GM23338 (cell line): ENCODE data around the gene HEPACAM.

Source experiments
- CREB1 ChIP-seq: fragments of 250-450 bp; sonication (Bioruptor Pico); IDR thresholded peaks from 2 replicates; pipeline ENCODE4 v1.5.0; 2020; ENCODE audit warnings: low read depth, mild to moderate bottlenecking, moderate library complexity
- CTCF ChIP-seq, 2 experiments: fragments of 200-600 bp in 1 of 2; sonication (generic) in 1 of 2; conservative IDR thresholded peaks; 2 replicates each; pipeline versions ENCODE4 v1.5.1 to v1.6.1; 2016 to 2017; ENCODE audit warnings: antibody characterized with exemption in 2 of 2, low read depth in 2 of 2, mild to moderate bottlenecking in 2 of 2, moderate library complexity in 1 of 2
- ETS1 ChIP-seq: IDR thresholded peaks from 2 replicates; pipeline ENCODE4 v1.6.1; 2016; ENCODE audit warnings: antibody characterized with exemption
- EZH2 ChIP-seq: fragments of 200-600 bp; sonication (generic); IDR thresholded peaks from one replicate; pipeline ENCODE4 v1.8.0; 2017; ENCODE audit warnings: antibody characterized with exemption, mild to moderate bottlenecking, low read depth; ENCODE audit not compliant: unreplicated experiment
- EZH2phosphoT487 ChIP-seq: fragments of 200-600 bp; sonication (generic); IDR thresholded peaks from one replicate; pipeline ENCODE4 v1.8.1; 2018; ENCODE audit warnings: antibody characterized with exemption; ENCODE audit not compliant: unreplicated experiment
- NANOG ChIP-seq: IDR thresholded peaks from 2 replicates; pipeline ENCODE4 v1.6.1; 2016; ENCODE audit warnings: antibody characterized with exemption, borderline replicate concordance
- POLR2AphosphoS5 ChIP-seq: IDR thresholded peaks from 2 replicates; pipeline ENCODE4 v1.6.1; 2016; ENCODE audit warnings: antibody characterized with exemption, low read depth
- REST ChIP-seq: IDR thresholded peaks from one replicate; pipeline ENCODE4 v1.6.1; 2018; ENCODE audit warnings: antibody characterized with exemption; ENCODE audit not compliant: unreplicated experiment
- ZNF331 ChIP-seq: fragments of 250-450 bp; sonication (Bioruptor Pico); IDR thresholded peaks from 2 replicates; pipeline ENCODE4 v1.5.0; 2020; ENCODE audit warnings: low read depth, mild to moderate bottlenecking, moderate library complexity
- ZNF462 ChIP-seq: fragments of 250-450 bp; sonication (Bioruptor Pico); IDR thresholded peaks from 2 replicates; pipeline ENCODE4 v1.5.0; 2020; ENCODE audit warnings: mild to moderate bottlenecking, moderate library complexity

- no peak for TF ChIP-seq CTCF (conservative IDR thresholded peaks at IDR 0.05; ENCODE audit: low read depth in 2 of 2)
- no peak for TF ChIP-seq EZH2phosphoT487
- TF ChIP-seq POLR2AphosphoS5: no peak
- TF ChIP-seq NANOG: no peak
- no peak for TF ChIP-seq REST
- no peak for TF ChIP-seq EZH2
- TF ChIP-seq CREB1 (CRISPR knock-in tag): no peak
- TF ChIP-seq ZNF331: no peak
- no peak for TF ChIP-seq ETS1
- TF ChIP-seq ZNF462: no peak
These were observed 58.3 kb downstream of the HEPACAM start for GRCh38 chr11:124877631-124877909.
